Embryonic facial prominence (tissue), 1 donor: ENCODE data around the gene ASIC3.
"Not testable (repeated sequence)": the region's sequence is repeated elsewhere in the genome, so short reads cannot be mapped to it uniquely, and the experiment has no call there.

ENCODE experiments used
- DNase-seq: peaks from one replicate; pipeline ENCODE4 v3.0.0-alpha.2; 2016; ENCODE audit errors: extremely low spot score

ASIC3 gene

DNA sequence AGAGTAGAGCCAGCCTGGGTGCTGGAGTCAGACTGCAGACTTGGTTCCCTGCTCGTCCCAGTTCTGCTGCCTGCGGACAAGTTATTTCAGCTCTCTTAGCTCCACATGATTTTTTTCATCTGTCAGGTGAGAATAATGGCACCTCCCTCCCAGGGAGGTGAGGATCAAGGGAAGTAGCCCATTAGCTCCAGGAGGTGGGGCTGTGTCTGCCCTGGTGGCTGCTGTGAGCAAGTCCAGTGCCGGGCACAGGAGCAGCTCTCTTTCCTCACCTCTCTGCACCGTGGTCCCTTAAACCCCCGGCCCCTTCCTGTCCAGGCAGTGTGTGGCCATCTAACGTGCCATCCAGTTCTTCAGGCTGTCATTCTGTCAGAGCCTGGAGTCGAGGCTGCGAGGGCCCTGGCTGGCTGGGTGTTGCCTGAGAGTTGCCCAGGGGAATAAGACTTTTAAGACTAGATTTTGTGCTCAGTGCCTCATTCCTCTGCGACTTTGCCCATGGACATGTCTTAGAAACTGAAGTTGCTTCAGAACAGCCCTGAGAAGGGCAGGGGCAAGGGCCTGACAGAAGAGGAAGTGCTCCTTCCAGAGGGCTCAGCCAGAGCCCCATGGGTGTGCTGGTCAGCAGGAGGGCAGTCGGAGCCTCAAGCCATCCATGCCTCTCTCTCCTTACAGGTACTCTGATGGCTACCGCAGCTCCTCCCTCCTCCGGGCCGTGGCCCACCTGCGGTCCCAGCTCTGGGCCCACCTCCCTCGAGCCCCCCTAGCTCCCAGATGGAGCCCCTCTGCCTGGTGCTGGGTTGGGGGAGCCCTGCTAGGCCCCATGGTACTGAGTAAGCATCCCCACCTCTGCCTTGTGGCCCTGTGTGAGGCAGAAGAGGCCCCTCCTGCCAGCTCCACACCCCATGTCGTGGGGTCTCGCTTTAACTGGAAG is 15.1 kb upstream of the ASIC3 start:
- no peak for DNase-seq

DNA sequence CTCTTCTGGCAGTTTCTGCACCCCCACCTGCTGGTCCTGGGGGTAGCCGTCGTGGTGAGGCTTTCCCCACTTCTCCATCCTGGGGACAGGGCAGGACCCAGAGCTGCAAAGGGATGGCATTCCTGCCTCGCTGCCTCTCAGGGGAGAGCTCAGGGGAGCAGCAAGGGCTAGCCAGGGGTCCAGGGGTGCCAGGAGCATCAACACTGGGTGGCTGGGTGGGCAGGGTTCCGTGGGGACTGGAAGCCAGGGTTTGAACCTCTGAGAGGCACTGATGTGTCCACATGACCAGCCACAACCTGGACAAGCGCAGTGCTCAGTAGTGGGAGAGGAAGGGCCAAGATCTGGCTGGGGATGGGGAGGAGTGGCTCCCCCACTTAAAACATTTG is 14.5 kb upstream of the ASIC3 start:
- DNase-seq, result no peak

DNA sequence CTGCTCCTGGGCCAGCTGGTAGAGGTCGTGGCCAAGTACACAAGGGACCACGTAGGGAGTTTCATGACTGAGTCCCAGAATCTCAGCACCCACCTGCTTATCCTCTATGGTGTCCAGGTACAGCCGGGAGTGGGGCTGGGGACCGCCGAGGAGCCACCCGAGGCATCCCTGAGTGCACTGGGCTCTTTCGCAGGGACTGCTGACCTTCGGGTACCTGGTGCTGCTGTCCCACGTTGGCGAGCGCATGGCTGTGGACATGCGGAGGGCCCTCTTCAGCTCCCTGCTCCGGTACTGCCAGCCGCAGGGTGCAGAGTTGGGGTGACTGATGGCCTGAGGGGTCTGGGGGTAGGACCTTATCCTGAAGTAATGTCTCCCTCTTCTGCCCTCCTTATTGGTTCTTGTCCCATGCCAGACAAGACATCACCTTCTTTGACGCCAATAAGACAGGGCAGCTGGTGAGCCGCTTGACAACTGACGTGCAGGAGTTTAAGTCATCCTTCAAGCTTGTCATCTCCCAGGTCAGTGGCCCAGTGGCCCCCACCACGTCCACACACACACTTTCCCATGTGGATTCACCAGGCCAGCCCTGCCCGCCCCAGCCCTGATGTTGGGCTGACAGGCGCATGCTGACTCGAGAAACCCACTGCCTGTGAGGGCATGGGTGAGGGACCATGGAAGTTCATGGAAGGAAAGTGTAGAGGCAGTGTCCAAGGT is 13.9 kb upstream of the ASIC3 start:
- no peak for DNase-seq

DNA sequence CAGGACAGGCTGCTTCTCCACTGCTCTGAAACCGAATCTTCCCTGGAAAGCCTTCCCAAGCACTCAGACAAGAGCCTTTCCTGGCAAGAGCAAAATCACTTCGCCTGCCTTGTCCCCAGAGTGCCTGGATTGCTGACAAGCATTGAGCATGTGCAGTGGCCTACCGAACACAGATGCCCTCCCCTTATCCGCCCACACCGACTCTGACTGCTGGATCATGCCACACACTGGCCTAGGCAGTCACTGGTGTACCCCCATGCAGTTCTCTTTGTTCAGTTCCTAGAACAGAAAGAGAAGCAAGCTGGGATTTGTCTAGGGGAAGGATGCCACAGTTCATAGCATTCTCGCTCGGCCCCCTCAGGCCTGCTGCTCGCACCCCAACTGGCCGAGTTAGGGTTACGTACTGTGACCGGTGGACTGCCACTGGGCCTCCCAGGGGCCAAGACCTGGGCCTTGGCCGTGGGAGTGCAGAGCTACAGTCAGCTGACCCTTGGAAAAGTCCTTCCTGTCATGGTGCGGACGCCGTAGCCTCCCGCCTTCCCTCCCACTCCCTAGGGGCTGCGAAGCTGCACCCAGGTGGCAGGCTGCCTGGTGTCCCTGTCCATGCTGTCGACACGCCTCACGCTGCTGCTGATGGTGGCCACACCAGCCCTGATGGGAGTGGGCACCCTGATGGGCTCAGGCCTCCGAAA is 13.2 kb upstream of the ASIC3 start:
- DNase-seq, result no peak

DNA sequence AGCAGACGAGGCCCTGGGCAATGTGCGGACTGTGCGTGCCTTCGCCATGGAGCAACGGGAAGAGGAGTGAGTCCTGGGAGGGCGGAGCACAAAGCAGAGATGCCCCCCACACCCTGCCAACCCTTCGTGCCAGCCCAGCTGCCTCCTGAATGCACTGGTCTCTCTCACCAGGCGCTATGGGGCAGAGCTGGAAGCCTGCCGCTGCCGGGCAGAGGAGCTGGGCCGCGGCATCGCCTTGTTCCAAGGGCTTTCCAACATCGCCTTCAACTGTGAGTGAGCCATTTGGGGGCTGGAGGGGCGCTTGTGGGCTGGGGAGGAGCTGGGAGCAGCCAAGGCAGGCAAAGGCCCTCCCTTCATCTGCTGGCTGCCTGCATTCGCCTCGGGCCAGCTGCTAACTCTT is 12.4 kb upstream of the ASIC3 start:
- no peak for DNase-seq

DNA sequence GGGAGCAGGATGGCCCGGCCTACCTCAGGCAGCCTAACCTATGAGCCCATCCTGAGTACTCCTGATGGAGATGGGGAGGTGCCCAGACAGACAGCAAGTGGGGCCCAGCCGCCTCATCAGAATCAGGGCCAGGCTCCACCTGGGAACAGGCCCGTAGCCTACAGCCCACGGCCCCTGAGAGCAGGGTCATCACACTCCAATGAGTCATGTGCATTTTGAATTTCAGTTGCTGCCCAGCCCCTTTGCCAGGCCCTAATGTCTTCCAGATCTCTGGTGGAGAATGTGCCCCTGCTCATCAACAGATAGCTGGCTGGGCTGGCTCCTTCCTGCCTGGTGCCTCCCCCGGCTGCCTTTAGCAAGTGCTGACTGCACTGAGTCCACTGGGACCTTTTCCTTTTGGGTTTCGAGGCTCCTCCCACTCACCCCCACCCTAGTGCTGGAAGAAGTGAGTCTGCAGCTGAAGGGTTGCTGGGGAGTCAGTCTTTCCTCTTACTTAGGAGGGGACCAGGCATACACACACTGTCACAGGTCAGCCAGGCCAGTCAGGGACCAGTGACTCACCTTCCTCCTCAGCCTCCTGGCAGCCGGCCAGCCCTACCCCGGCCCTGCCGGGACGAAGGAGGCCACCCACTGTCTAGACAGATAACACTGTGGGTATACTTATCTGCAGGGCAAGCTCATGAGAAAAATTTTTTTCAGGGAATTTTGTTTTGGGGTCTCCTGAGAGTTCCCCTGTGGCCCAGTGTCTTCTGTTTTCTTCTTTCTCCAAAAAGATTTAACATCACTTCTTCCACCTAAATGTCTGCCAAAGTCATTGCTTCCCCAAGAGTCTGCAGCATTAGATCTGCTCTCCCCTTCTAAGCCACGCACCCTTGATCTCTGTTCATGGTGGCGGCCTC is 9.1 kb upstream of the ASIC3 start:
- no peak for DNase-seq

DNA sequence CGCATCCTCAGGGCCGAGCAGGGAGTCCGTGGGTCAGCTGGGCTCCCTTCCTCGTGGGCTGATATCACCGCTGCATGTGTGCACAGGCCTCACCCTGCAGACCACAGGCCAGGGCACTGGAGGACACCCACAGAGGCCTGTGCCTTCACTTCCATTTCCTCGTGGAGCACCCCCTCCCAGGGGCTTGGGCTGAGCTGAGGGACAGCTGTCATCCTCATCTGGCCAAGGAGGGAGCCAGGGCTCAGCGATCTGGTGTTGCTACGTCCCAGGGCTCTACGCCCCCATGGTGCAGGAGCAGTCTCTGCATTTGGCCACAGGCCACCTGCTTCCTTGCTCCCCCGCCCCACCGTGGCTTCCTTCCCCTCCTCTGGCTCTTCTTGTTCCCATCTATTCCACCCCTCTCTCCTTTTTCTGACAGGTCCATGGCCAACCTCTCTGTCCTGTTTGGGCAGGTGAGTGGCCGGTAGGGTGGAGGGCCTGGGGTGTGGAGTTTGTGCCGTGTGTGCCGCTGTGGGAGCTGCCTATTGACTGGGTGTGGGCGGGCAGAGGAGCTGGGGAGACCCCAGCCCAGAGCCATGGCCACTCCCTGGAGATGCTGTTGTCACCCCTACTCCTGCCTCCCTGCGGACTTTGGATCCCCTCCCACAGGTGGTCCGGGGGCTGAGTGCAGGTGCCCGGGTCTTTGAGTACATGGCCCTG is 8.3 kb upstream of the ASIC3 start:
- no peak for DNase-seq

DNA sequence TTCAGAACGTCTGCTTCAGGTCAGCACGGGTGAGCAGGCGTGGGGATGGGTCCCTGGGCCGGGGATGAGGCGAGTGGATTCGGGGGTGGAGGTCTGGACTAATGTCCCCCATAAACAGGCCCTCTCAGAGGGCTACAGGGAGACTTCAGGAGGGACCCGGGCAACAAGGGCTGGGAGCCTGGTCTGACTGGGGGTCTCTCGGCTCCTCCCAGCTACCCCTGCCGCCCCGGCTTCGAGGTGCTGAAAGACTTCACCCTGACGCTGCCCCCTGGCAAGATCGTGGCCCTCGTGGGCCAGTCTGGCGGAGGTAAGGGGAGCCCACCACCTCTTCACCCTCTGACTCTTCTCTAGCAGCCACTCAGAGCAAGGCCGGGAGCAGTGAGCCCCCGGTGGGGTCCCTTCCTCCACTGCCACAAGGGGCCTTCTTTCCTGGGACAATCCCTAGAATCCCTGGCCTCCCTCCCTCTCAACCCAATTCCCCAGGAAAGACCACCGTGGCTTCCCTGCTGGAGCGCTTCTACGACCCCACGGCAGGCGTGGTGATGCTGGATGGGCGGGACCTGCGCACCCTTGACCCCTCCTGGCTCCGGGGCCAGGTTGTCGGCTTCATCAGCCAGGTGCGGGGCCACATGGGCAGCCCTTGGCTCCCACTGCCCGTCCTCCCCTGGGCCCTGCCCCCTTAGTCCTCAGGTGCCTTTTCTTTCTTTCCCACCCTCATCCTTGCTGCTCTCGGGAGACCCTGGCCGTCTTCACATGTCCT is 7.5 kb upstream of the ASIC3 start:
- DNase-seq, result no peak

DNA sequence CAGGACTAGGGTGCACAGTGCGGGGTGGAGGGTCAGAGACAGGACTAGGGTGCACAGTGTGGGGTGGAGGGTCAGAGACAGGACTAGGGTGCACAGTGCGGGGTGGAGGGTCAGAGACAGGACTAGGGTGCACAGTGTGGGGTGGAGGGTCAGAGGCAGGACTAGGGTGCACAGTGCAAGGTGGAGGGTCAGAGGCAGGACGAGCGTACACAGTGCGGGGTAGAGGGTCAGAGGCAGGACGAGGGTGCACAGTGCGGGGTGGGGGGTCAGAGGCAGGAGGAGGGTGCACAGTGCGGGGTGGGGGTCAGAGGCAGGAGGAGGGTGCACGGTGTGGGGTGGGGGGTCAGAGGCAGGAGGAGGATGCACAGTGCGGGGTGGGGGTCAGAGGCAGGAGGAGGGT is 4.9 kb upstream of the ASIC3 start:
- not testable (repeated sequence) for DNase-seq

DNA sequence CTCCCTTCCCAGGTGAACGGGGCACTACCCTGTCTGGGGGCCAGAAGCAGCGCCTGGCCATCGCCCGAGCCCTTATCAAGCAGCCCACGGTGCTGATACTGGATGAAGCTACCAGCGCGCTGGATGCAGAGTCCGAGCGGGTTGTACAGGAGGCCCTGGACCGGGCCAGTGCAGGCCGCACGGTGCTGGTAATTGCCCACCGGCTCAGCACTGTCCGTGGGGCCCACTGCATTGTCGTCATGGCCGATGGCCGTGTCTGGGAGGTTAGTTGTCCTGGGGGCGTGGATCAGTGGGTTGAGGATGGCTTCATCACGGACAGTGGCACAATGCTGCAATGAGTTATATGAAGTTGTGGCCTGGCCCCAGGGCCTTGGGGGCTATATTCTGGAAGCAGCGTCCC is 4.4 kb upstream of the ASIC3 start:
- DNase-seq, result no peak

DNA sequence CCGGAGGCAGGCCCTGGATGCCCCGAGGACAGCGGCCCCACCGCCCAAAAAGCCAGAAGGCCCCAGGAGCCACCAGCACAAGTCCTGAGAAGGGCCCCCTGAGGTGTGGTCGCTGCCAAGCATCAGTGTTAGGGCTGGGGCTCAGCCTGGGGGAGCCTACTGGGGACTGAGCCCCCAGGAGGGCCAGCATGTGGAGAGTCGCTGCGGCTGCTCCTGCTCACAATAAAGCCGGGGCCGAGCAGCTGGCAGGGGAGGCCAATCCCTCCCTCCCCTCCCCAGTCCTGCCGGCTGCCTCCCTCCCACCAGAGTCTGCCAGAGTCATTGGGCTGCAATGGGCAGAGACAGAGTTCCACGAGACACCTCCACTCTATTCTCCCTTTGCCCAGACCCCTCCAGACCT is 3.1 kb upstream of the ASIC3 start:
- no peak for DNase-seq

DNA sequence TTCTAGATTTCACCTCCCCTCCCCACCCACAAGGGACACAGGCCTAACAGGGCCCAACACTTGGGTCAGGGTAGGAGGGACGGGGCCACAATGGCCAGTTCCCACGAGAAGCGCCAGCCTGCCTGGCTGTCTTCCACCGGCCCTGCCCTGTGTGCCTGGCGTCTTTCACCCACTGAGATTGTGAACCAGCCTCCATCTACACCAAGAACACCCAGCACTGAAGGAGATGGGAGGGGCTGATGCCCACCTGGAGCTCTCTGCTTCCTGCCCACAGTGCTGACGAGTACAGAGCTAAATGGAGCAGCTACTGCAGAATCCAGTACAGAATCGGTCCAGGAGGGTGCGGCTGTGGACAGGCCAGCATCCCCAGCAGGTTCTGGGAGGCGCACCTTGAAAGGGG is 2.4 kb upstream of the ASIC3 start:
- DNase-seq, result no peak

DNA sequence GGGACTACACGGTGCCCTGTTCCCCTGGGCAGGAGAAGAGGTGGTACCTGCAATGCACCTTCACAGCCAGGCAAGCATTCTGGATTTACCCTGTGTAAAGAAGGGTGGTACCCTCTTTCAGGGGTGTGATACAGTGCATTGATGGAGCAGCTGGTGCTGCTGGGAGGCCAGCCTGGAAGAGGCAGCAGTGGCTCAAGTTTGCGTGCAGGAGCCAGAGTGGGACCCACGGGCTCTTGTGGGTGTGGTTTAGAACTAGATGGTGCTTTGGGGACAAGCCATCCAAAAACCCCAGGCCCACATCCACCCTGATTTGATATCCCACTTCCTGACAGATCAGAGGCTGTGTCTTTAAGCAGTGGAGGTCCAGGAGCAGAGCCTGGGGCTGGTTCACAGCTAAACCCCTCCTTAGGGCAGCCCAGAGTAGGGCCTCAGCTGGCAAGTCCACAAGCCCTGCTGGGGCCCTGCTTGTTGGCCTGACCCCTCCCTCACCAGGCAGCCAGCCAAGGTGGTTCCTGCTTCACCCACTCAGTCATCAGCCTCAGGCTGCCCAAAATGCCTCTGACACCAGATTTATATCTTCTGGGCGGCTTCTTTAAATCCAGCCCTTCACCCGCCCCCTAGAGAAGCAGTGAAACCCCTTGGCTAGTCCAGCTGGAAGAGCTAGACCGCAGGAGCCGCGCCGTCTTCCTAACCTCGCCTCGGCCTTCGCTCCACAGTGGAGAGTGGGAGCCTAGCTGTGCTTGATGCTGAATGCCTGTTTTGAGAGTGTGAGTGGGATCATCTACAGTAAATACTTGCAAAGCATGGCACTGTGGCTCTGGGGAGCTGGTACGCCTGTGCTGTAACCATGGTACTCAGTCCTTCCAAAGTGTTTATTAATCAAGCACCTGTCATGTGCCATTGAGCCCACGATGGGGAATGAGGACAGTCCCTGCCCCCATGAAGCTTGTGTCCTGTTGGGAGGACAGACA is 1.4 kb upstream of the ASIC3 start:
- no peak for DNase-seq

DNA sequence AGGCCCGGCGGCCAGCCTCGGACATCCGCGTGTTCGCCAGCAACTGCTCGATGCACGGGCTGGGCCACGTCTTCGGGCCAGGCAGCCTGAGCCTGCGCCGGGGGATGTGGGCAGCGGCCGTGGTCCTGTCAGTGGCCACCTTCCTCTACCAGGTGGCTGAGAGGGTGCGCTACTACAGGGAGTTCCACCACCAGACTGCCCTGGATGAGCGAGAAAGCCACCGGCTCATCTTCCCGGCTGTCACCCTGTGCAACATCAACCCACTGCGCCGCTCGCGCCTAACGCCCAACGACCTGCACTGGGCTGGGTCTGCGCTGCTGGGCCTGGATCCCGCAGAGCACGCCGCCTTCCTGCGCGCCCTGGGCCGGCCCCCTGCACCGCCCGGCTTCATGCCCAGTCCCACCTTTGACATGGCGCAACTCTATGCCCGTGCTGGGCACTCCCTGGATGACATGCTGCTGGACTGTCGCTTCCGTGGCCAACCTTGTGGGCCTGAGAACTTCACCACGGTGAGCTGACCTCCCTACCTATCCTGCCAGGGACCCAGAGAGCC is 656 bp downstream of the ASIC3 start:
- no peak for DNase-seq

DNA sequence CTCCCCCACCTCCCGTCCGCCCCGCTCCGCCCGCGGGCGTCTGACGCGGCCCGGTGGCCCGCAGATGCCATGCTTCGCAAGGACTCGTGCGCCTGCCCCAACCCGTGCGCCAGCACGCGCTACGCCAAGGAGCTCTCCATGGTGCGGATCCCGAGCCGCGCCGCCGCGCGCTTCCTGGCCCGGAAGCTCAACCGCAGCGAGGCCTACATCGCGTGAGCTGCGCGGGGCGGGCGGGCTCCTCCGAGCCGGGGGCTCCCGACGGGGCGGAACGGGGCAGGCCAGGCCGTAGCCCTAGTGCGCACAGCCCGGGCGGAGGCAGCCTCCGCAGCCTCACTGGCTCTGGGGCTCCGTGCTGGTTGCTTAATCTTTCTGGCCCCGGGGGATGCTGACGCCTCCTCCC is 2.8 kb downstream of the ASIC3 start:
- DNase-seq, result no peak

DNA sequence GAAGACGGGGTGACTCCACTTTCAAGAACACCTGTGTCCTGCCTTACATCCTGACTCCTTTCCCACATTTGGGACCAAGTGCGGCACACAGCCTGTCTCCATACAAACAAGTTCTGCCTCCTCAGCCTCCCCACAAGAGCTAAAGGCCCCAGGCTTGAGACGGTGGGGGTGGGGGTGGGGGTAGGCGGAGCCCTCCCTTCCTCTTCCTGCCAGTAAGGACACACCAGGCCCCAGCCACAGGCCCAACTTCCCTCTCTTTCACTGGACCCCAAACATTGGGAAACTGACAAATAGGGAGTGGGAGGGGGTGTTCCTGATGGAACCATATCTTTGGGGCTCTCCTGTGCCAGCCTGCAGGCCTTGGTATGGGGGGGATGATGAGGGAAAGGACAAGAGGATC is 4.8 kb downstream of the ASIC3 start:
- no peak for DNase-seq

DNA sequence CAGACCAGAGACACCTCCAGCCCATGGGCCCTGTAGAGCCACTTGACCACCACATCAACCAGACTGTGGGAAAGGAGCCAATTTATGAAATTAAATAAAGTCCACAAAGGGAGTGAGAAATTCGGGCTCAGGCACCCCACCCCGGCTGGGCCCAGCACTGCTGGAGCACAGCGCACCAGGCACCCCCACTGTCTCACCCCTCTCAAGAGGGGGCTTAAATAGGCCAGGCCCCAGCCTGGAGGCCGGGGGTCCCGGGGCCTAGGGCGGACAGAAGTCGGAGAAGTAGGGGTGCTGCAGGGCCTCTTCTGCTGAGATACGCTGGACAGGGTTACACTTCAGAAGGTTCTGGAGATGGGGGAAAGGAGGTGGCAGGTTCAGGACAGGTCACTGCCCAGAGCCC is 5.4 kb downstream of the ASIC3 start:
- no peak for DNase-seq

DNA sequence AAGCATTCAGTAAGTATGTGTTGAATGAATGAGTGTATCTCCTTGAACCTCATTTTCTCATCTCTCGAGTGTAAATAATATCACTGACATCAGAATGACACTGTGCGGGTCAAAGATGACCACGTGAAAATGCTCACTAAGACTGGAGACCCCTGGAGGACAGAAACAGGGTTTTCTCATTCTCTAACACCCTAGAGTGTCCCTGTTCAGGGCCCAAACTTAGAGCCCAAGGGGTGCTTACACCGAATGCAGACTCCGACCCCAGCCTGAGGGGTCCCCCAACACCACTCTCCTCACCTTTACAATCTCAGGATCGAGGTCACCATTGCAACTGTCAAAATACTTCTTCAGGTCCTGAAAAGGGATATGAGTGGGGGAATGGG is 7.9 kb downstream of the ASIC3 start:
- DNase-seq, result no peak
